ACC112 (cell line): Measurements from ENCODE around the gene CDH4.

Experiments
- H2AFZ ChIP-seq: fragments of 200-600 bp; sonication (generic); one replicate; pipeline ENCODE4 v1.6.0; 2017; ENCODE audit warnings: antibody characterized with exemption, low read length; ENCODE audit not compliant: unreplicated experiment
- H3K27ac ChIP-seq: fragments of 200-600 bp; sonication (generic); 2 replicates; pipeline ENCODE4 v1.5.1; 2014; ENCODE audit warnings: low read depth, mild to moderate bottlenecking, antibody characterized with exemption, low read length, moderate library complexity
- H3K27me3 ChIP-seq: fragments of 200-600 bp; sonication (generic); 2 replicates; pipeline ENCODE4 v1.6.1; 2014; ENCODE audit warnings: mild to moderate bottlenecking, antibody characterized with exemption, low read length, moderate library complexity, mixed read lengths; ENCODE audit not compliant: insufficient read depth
- H3K36me3 ChIP-seq: fragments of 200-600 bp; sonication (generic); 2 replicates; pipeline ENCODE4 v1.6.1; 2016; ENCODE audit warnings: mild to moderate bottlenecking, antibody characterized with exemption, low read length, moderate library complexity, mixed read lengths; ENCODE audit not compliant: insufficient read depth
- H3K4me1 ChIP-seq: fragments of 200-600 bp; sonication (generic); one replicate; pipeline ENCODE4 v1.6.1; 2016; ENCODE audit warnings: low read length, mixed read lengths; ENCODE audit not compliant: insufficient read depth, unreplicated experiment, control insufficient read depth
- H3K4me3 ChIP-seq: fragments of 200-600 bp; sonication (generic); 2 replicates; pipeline ENCODE4 v1.5.1; 2014; ENCODE audit warnings: mild to moderate bottlenecking, low read depth, low read length
- H3K79me2 ChIP-seq: fragments of 200-600 bp; sonication (generic); one replicate; pipeline ENCODE4 v1.6.0; 2016; ENCODE audit warnings: low read length; ENCODE audit not compliant: control insufficient read depth, unreplicated experiment, insufficient read depth

CDH4 gene

DNA sequence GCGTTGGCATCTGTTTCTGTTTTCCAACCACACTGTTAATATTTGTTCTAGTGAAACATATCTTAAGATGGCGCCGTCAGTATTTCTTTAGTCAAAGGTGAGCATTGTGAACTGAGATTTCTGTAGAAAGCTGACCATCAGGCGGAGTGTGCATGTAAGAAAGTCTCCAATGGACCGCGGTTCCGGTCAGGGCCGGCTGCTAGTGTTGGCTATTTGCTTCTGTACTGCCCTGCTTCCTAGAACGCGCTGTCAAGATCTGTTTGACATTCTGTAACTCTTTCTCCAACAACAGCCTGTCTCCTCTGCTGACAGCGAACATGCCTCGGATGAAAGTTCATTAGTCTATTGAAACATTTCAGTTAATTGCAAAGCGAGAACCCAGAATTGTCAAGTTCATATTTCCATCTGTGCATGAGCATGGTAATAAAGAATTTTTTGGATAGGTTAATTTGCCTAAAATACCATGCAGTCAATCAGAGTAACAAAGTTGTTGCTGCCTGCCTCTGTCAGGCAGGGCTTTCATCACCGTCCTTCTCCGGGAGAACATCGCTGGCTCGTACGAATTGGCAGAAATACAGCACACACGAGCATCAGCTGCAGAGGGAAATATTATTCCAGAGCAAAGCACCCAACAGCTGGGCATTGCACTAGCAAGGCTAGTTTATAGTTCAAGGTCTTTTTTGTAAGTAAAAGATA lies 369.1 kb downstream of the CDH4 start:
- H2AFZ ChIP-seq = no peak overlapping the region
- H3K79me2 ChIP-seq = no peaks in the 10 kb centered on the region
- no peaks in the 10 kb centered on the region for H3K27me3 ChIP-seq
- no peak overlapping the region for H3K4me3 ChIP-seq
- no peak overlapping the region for H3K27ac ChIP-seq
- no peaks in the 10 kb centered on the region for H3K4me1 ChIP-seq
- H3K36me3 ChIP-seq = no peaks in the 10 kb centered on the region

DNA sequence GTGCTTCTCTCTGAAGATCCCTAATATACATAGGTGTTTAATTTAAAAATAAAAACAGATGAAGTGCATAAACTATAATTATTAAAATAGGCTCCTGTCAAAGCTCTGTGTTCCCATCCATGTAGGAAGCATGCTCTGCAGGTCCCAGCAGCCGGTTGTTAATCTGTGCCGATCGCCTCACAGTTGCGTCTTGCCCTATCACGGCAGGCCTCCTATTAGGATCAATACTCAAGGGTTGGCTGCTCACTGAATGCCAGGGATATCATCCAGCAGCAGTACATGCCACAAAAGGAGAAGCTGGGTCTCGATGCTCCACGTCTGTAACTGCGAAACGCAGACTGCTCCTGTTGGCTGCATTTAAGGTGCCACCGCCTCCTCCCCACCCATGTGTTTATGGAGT lies 369.8 kb downstream of the CDH4 start:
- Histone ChIP-seq H3K27ac (no peak overlapping the region), H3K36me3 (no peaks in the 10 kb centered on the region), H2AFZ (no peak overlapping the region), H3K4me3 (no peak overlapping the region), H3K4me1 (no peaks in the 10 kb centered on the region), H3K79me2 (no peaks in the 10 kb centered on the region), H3K27me3 (no peaks in the 10 kb centered on the region)

DNA sequence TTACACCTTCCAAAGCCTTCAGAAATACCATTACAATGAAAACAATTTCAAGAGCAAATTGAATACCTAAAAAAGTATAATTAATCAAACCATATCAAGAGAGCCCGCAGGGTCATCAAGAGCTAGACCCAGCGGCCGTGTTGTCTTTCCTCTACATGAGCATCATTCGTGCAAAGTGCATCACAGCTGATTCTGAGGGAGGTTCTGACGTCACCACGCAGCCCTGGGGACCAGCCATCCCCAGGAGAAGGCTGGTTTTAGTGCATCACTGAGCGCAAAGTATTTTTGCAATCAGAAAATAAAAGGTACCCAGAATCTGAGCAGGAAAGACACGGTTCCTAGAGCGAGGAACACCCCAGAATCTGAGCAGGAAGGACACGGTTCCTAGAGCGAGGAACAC lies 371.4 kb downstream of the CDH4 start:
- no peaks in the 10 kb centered on the region for H3K27me3 ChIP-seq
- no peaks in the 10 kb centered on the region for H3K79me2 ChIP-seq
- no peaks in the 10 kb centered on the region for H3K36me3 ChIP-seq
- no peak overlapping the region for H3K4me3 ChIP-seq
- H2AFZ ChIP-seq = no peak overlapping the region
- H3K4me1 ChIP-seq = no peaks in the 10 kb centered on the region
- H3K27ac ChIP-seq = no peak overlapping the region

- H3K27ac ChIP-seq = no peak overlapping the region
- H2AFZ ChIP-seq = no peak overlapping the region
- no peak overlapping the region for H3K4me3 ChIP-seq
- H3K79me2 ChIP-seq = no peaks in the 10 kb centered on the region
- H3K4me1 ChIP-seq = no peaks in the 10 kb centered on the region
- H3K27me3 ChIP-seq = no peaks in the 10 kb centered on the region
- H3K36me3 ChIP-seq = no peaks in the 10 kb centered on the region
These were observed 373.2 kb downstream of the CDH4 start for GRCh38 chr20:61625246-61625645.

GRCh38 chr20:61626412-61626811 lies 374.4 kb downstream of the CDH4 start:
- Histone ChIP-seq H3K27ac (no peak overlapping the region), H3K27me3 (no peaks in the 10 kb centered on the region), H3K36me3 (no peaks in the 10 kb centered on the region), H3K4me1 (no peaks in the 10 kb centered on the region), H3K4me3 (no peak overlapping the region), H3K79me2 (no peaks in the 10 kb centered on the region), H2AFZ (no peak overlapping the region)

- Histone ChIP-seq H3K4me1 (no peaks in the 10 kb centered on the region), H3K27me3 (no peaks in the 10 kb centered on the region), H2AFZ (no peak overlapping the region), H3K27ac (no peak overlapping the region), H3K4me3 (no peak overlapping the region), H3K36me3 (no peaks in the 10 kb centered on the region), H3K79me2 (no peaks in the 10 kb centered on the region)
These were observed 375.8 kb downstream of the CDH4 start for GRCh38 chr20:61627791-61628415.

GRCh38 chr20:61628480-61628879 lies 376.4 kb downstream of the CDH4 start:
- Histone ChIP-seq H3K4me1 (no peaks in the 10 kb centered on the region), H3K4me3 (no peak overlapping the region), H3K36me3 (no peaks in the 10 kb centered on the region), H3K27me3 (no peaks in the 10 kb centered on the region; the same call in 1 of the 2 replicates), H3K79me2 (no peaks in the 10 kb centered on the region), H3K27ac (no peak overlapping the region), H2AFZ (no peak overlapping the region)

- Histone ChIP-seq H3K79me2 (no peaks in the 10 kb centered on the region), H3K27ac (no peak overlapping the region), H3K4me1 (no peaks in the 10 kb centered on the region), H3K4me3 (no peak overlapping the region), H3K27me3 (no peaks in the 10 kb centered on the region; the same call in 1 of the 2 replicates), H3K36me3 (no peaks in the 10 kb centered on the region), H2AFZ (no peak overlapping the region)
These were observed 377.0 kb downstream of the CDH4 start for GRCh38 chr20:61628901-61629601.

- no peaks in the 10 kb centered on the region for H3K36me3 ChIP-seq
- no peaks in the 10 kb centered on the region; the same call in 1 of the 2 replicates for H3K27me3 ChIP-seq
- no peak overlapping the region for H2AFZ ChIP-seq
- no peak overlapping the region for H3K4me3 ChIP-seq
- H3K27ac ChIP-seq = no peak overlapping the region
- H3K4me1 ChIP-seq = no peaks in the 10 kb centered on the region
- no peaks in the 10 kb centered on the region for H3K79me2 ChIP-seq
These were observed 377.7 kb downstream of the CDH4 start for GRCh38 chr20:61629602-61630390.

DNA sequence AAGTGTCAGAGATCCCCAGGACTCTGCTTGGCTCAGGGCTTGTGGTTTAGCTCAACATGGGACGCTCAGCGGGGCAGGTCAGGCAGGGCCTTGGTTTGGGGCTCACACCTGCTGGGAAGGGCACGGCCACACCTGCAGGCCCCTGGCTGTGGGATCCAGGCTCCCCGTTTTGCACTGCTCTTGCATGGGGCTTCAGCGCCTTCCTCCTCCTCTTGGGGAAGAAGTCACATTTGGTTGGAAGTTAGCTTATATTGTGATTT lies 378.3 kb downstream of the CDH4 start:
- H3K79me2 ChIP-seq = no peaks in the 10 kb centered on the region
- H3K4me3 ChIP-seq = no peak overlapping the region
- H3K4me1 ChIP-seq = no peaks in the 10 kb centered on the region
- no peak overlapping the region for H3K27ac ChIP-seq
- no peak overlapping the region for H2AFZ ChIP-seq
- no peaks in the 10 kb centered on the region; the same call in 1 of the 2 replicates for H3K27me3 ChIP-seq
- no peaks in the 10 kb centered on the region for H3K36me3 ChIP-seq
